ENCODE data around the gene SCARB1.

Gene SCARB1

GRCh38 chr12:124821252-124822200 is 42.1 kb downstream of the SCARB1 start:
- DNase-seq (ENCODE audit: low spot score) = no peak

GRCh38 chr12:124820199-124820598 is 43.5 kb downstream of the SCARB1 start:
- no peak for DNase-seq (ENCODE audit: low spot score)

GRCh38 chr12:124819525-124819924 is 44.1 kb downstream of the SCARB1 start:
- no peak for DNase-seq (ENCODE audit: low spot score)

GRCh38 chr12:124819080-124819479 is 44.6 kb downstream of the SCARB1 start:
- no peak for DNase-seq (ENCODE audit: low spot score)

GRCh38 chr12:124817076-124818000 is 46.3 kb downstream of the SCARB1 start:
- no peak for DNase-seq (ENCODE audit: low spot score)

GRCh38 chr12:124816295-124816854 is 47.3 kb downstream of the SCARB1 start:
- no peak for DNase-seq (ENCODE audit: low spot score)

- no peak for DNase-seq (ENCODE audit: low spot score)
These were observed 48.7 kb downstream of the SCARB1 start for GRCh38 chr12:124814741-124815613.

- no peak for DNase-seq (ENCODE audit: low spot score)
These were observed 49.9 kb downstream of the SCARB1 start for GRCh38 chr12:124813782-124814181.

GRCh38 chr12:124812979-124813378 is 50.7 kb downstream of the SCARB1 start:
- no peak for DNase-seq (ENCODE audit: low spot score)

GRCh38 chr12:124812356-124812755 is 51.3 kb downstream of the SCARB1 start:
- DNase-seq (ENCODE audit: low spot score) = no peak

GRCh38 chr12:124811633-124812032 is 52.0 kb downstream of the SCARB1 start:
- DNase-seq (ENCODE audit: low spot score) = no peak

GRCh38 chr12:124809878-124810277 is 53.8 kb downstream of the SCARB1 start:
- no peak for DNase-seq (ENCODE audit: low spot score)

GRCh38 chr12:124809391-124809790 is 54.3 kb downstream of the SCARB1 start:
- no peak for DNase-seq (ENCODE audit: low spot score)

GRCh38 chr12:124808272-124808671 is 55.4 kb downstream of the SCARB1 start:
- no peak for DNase-seq (ENCODE audit: low spot score)

- no peak for DNase-seq (ENCODE audit: low spot score)
These were observed 57.6 kb downstream of the SCARB1 start for GRCh38 chr12:124805876-124806668.

- DNase-seq (ENCODE audit: low spot score) = no peak
These were observed 58.6 kb downstream of the SCARB1 start for GRCh38 chr12:124805050-124805449.

GRCh38 chr12:124804011-124804621 is 59.5 kb downstream of the SCARB1 start:
- DNase-seq (ENCODE audit: low spot score) = no peak

- DNase-seq (ENCODE audit: low spot score) = no peak
These were observed 61.3 kb downstream of the SCARB1 start for GRCh38 chr12:124802361-124802760.

- DNase-seq (ENCODE audit: low spot score) = no peak
These were observed 63.2 kb downstream of the SCARB1 start for GRCh38 chr12:124800506-124800905.

GRCh38 chr12:124797321-124797720 is 66.3 kb downstream of the SCARB1 start:
- DNase-seq (ENCODE audit: low spot score) = no peak

All from hematopoietic multipotent progenitor cell treated with erythropoietin and hydrocortisone succinate and interleukin-3 and kit ligand, for 17 days (in vitro differentiated cells).